Activated T-helper 1 cell treated with anti-CD3 and anti-CD28 coated beads, Interleukin-2, amount 50 U/mL, for 16 hours (primary cell): ENCODE results near the gene NR4A1.

Experiments
- DNase-seq, 2 donors: peaks; one replicate each; pipeline ENCODE4 v3.0.0-alpha.2; 2020; ENCODE audit warnings: low read depth in 1 of 2, low spot score in 1 of 2

The NR4A1 gene

DNA sequence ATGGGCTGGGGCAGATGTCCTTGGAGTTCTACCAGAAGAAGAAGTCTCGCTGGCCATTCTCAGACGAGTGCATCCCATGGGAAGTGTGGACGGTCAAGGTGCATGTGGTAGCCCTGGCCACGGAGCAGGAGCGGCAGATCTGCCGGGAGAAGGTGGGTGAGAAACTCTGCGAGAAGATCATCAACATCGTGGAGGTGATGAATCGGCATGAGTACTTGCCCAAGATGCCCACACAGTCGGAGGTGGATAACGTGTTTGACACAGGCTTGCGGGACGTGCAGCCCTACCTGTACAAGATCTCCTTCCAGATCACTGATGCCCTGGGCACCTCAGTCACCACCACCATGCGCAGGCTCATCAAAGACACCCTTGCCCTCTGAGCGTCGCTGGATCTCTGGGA, 25.6 kb downstream of the NR4A1 start:
- no peak for DNase-seq

- no peak for DNase-seq
Observed at GRCh38 chr12:52078276-52078675, 27.0 kb downstream of the NR4A1 start.

DNA sequence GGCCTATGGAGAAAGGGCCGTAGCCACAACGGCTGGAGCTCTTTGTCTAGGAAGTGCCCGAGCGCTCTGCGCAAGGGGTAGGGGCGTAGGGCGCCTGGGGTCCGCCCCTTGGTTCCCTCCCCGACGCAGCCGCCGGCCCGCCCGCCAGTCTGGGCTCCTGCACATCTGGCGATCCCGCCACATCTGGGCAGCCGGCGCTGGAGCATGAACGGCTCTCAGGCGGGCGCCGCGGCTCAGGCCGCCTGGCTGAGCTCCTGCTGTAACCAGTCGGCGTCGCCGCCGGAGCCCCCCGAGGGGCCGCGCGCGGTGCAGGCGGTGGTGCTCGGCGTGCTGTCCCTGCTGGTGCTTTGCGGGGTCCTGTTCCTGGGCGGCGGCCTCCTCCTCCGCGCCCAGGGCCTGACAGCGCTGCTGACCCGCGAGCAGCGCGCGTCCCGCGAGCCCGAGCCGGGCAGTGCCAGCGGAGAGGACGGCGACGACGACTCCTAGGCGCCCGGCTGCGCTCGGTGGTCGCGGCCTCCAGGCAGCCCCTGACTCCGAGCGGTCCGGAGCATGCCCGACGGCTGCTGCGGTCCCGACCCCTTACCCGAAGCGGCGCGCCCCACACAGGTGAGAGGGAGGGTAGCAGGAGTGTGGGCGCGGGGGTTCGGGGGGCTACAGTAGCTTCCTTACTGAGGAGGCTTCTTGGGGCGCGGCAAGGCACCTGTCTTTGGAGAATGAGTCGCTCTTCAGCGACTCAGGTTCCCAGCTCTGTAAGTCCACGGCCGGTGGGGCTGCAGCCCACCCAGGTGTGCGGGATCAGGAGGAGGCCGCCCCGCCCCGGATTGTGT, 28.5 kb downstream of the NR4A1 start, which contains the start of gene SMIM41:
SMIM41 (plus strand) TSS at position 129 of the 827 bp plus-strand sequence; CDS start at position 205, 76 bp downstream.
- DNase-seq, result no peak

GRCh38 chr12:52080403-52081251, 29.4 kb downstream of the NR4A1 start:
- DNase-seq, result no peak

DNA sequence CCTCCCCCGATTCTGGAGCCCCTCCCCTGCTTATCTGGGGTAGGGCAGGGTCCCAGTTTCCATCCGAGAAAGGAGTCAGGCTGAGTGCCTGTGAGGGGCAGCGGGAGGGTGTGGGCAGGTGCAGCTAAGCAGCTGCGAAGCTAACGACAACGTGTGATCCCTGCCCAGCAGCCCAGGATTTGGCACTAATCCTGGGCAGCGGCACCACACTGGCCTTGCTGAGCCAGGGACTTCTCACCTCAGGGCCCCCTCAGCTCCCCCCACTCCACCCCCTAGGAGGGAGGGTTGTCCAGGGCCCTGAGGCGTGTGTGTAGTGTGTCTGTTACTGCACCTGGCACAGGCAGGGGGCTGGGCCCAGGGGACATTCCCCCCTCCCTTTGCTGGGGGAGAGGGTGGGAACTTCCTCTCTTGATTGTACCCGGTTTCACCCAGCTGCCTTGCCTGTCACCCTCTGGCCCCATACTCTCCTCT, 30.1 kb downstream of the NR4A1 start:
- DNase-seq, result no peak

DNA sequence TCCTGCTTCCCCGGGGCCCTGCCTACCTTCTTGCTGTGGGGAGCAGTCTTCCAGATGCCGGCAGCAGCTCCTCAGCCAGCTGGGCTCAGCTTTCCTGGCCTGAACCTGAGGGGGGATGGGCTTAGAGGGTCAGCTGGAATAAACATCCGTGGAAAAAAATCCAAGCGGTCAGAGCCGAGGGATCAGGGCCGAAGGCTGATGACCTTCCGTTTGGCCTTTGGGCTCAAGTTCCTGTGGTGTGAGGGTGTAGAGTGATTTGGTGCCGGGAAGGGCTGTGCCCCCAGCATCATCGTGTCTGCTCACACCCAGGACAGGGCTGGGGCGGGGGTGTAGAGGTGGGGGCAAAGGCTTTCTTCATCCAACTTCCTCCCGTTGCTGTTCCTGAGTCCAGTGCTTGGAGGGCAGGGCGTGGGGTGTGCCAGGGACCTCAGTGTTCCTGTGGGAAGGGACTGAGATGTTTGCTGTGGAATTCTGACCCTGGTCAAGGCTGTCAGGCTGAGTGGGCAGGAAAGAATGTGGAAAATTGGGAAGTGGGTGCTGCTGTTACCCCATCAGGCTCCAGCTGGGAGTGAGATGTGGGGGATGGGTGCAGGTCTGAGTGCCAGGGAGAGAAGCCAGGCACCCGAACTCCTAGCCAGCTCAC, 30.9 kb downstream of the NR4A1 start:
- DNase-seq, result no peak

DNA sequence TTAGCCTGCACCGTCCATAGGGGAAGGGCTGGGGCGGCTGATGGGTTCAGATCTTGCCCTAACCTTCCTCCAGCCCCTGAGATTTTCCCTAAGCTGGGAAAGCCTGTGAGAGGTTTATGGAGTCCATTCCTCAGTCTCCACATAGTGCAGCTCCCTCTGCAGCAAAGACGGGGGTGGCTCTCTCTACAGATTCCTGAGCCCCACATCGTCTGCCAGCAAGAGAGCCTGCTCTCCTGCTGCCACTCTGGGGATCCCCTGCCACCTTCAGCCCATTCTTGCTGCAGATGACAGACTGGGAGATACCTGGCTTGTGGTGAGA, 31.4 kb downstream of the NR4A1 start:
- DNase-seq, result no peak

GRCh38 chr12:52082988-52083637, 31.9 kb downstream of the NR4A1 start:
- DNase-seq, result peak; percentile 41 to 51

- DNase-seq, result no peak
Observed at GRCh38 chr12:52083638-52083996, 32.4 kb downstream of the NR4A1 start.

GRCh38 chr12:52084491-52085231, 33.4 kb downstream of the NR4A1 start:
- DNase-seq, result no peak

DNA sequence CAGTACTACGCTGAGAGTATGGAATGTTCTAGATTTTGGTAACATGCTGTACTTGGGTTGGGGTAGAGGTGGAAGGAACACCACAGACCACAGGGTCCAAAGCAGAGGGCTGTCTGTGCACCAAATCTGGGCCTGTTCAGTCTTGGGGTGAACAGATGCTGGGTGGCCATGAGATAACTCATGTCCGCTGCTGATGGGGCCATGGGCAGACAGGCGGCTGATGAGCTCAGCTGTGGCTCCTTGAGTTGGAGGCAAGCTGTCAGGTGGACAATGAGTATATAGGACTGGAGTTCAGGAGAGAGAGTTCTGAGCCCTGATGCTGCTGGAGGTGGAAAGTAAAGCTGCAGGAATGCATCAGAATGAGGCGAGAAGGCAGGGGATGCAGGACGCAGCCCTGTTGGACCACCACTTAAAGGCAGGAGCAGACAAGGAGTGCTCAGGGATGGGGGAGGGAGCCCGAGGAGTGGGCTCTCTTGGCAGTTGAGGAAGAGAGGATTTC, 34.5 kb downstream of the NR4A1 start:
- DNase-seq, result no peak

DNA sequence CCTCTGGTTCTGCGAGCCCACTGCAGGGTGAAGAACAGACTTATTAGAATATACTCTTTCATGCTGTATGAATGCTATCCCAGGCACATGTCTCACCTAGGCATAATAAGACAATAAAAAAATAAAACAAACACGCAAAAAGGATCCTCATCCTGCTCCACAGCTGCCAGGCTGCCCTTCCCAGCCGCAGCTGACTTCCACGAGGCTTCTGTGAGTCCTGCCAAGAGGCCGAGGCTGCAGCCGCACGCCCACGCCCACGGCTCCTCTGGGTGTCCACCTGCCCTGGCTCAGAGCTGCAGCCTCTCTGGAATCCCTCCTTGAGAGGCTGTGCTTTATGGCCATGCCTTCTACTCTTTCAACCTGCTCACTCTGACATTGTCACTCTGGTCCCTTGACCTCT, 35.1 kb downstream of the NR4A1 start:
- DNase-seq, result no peak

DNA sequence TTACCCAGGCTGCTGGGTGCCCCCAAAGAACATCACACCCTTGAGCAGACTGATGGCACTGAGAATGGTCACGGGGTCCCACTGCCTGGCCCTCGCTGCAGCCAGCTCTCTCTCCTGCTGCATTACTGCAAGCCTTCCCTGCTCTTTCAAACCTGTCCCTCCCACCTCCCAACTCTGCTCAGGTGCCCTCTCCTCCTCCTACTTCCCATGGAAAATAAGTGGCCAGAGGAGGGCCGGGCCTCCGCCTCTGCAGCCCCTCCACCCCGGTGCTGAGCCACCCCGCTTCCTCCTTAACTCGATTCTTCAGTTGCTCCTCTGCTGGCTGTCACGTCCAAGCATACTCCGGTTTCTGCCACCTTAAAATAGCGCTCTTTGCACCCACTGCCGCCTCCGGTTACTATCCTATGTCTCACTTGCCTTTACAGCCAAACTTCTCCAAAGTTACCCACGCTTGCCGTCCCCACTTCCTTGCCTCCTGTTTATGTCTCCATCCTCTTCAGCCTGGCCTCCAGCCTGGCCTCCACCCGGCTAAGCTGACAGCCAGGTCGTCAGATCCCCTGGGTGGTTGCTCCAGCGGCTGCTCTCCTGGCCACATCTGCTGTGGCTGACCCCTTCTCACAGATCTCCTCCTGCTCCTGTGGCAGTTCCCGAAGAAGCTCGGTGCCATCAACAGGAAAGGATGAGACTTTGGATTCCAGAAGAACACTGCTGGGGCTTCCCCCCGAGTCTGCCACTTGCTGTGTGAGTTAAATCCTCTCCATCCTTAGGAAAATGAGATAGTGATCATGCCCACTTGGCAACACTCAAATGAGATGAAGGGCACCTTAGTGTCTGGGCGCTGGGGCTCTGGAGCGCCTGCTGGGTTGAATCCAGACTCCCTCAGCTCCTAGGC, 35.9 kb downstream of the NR4A1 start:
- DNase-seq, result no peak

- DNase-seq, result no peak
Observed at GRCh38 chr12:52087961-52088820, 36.9 kb downstream of the NR4A1 start.

- DNase-seq, result no peak
Observed at GRCh38 chr12:52089491-52089890, 38.2 kb downstream of the NR4A1 start.

- DNase-seq, result no peak
Observed at GRCh38 chr12:52090291-52090690, 39.0 kb downstream of the NR4A1 start.

DNA sequence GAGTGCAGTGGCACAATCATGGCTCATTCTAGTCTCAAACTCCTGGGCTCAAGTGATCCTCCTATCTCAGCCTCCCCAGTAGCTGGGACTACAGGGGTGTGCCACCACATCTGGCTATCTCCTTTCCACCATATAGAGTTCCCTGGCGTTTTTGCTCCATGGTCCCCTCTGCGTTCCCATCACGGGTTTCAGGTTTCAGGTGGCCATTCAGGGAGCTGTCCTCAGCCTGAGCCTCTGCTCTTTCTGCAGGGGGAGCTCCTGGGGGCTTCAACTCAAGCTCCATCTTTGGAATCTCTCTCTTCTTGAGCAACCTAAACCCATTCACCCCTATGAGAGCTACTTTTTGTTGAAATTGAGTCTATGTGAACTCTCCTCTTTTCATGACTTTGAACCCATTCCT, 39.8 kb downstream of the NR4A1 start:
- DNase-seq, result no peak

GRCh38 chr12:52091869-52092268, 40.6 kb downstream of the NR4A1 start:
- DNase-seq, result no peak
